ENCODE results near the gene DIS3L2.

DNA sequence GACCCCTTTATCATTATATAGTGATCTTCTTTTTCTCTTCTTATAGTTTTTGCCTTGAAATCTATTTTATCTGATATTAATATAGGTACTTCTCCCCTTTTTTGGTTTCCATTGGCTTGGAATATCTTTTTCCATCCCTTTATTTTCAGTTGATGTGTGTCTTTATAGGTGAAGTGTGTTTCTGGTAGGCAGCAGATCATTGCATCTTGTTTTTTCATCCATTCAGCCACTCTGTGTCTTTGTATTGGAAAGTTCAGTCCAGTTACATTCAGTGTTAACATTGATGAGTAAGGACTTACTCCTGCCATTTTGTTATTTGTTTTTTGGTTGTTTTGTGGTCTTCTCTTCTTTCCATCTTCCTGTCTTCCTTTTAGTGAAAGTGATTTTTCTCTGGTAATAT lies 133.4 kb downstream of the DIS3L2 start:
- TF ChIP-seq POLR2A (IDR thresholded peaks at IDR 0.05), result no peak
- TF ChIP-seq CTCF (IDR thresholded peaks at IDR 0.05), result no peak
- TF ChIP-seq POLR2AphosphoS5 (IDR thresholded peaks at IDR 0.05), result no peak
